MM.1S (cell line): ENCODE data around the gene PPP6R1.

Source experiments
- CTCF ChIP-seq: fragments of 300-600 bp; sonication (generic); IDR thresholded peaks from 2 replicates; pipeline ENCODE4 v1.5.1; 2016; ENCODE audit warnings: antibody characterized with exemption, low read length, mixed read lengths
- EZH2 ChIP-seq: fragments of 300-600 bp; sonication (generic); optimal IDR thresholded peaks from 2 replicates; pipeline ENCODE3; 2017; ENCODE audit warnings: low read depth, mild to moderate bottlenecking, antibody characterized with exemption, low read length, mixed read lengths
- EZH2phosphoT487 ChIP-seq: fragments of 300-600 bp; sonication (generic); IDR thresholded peaks from 2 replicates; pipeline ENCODE4 v1.6.1; 2018; ENCODE audit warnings: antibody characterized with exemption, low read length

GRCh38 chr19:55258828-55259539 is at the start of gene PPP6R1:
- TF ChIP-seq CTCF, result no peak
- TF ChIP-seq EZH2phosphoT487, result no peak
- TF ChIP-seq EZH2, result no peak
